Heart left ventricle (tissue), 16 donors: Measurements from ENCODE around the gene ATF4. TPM values are rescaled to one million over a fixed set of nuclear protein-coding genes. Genes with fewer than 3 reads are reported as not detected.

Experiments used
- ATAC-seq, 4 donors: fragments of 200-7000 bp; cut with Tn5 transposase; one replicate each; pipeline ENCODE4 v1.9.1; 2020 to 2022; ENCODE audit warnings: moderate library complexity in 4 of 4, mild to moderate bottlenecking in 3 of 4, moderate number of reproducible peaks in 1 of 4
- DNase-seq, 5 donors: peaks; one replicate each; pipeline ENCODE4 v3.0.0-alpha.2; 2020
- H3K27ac ChIP-seq, 12 donors: fragments of 200-600 bp; sonication (generic) in 4 of 12; one replicate each; pipeline versions ENCODE4 v1.5.0 to v1.8.0; 2016 to 2022; ENCODE audit warnings: mild to moderate bottlenecking in 2 of 12
- H3K27me3 ChIP-seq, 9 donors: fragments of 200-600 bp; sonication (generic) in 2 of 9; one replicate each; pipeline versions ENCODE4 v1.5.1 to v1.8.0; 2016 to 2022; ENCODE audit warnings: mild to moderate bottlenecking in 3 of 9
- H3K36me3 ChIP-seq, 9 donors: fragments of 200-600 bp; sonication (generic) in 2 of 9; one replicate each; pipeline versions ENCODE4 v1.5.0 to v1.8.0; 2018 to 2022; ENCODE audit warnings: mild to moderate bottlenecking in 2 of 9
- H3K4me1 ChIP-seq, 12 donors: fragments of 200-600 bp; sonication (generic) in 4 of 12; one replicate each; pipeline versions ENCODE4 v1.5.0 to v1.8.0; 2016 to 2022; ENCODE audit warnings: mild to moderate bottlenecking in 3 of 12
- H3K4me3 ChIP-seq, 12 donors: fragments of 200-600 bp; sonication (generic) in 4 of 12; one replicate each; pipeline versions ENCODE4 v1.5.0 to v1.8.0; 2017 to 2022; ENCODE audit warnings: mild to moderate bottlenecking in 9 of 12, moderate library complexity in 4 of 12
- H3K9me3 ChIP-seq, 12 donors: fragments of 200-600 bp; sonication (generic) in 4 of 12; one replicate each; pipeline versions ENCODE4 v1.5.0 to v1.8.0; 2016 to 2022; ENCODE audit warnings: mild to moderate bottlenecking in 1 of 12
- CTCF ChIP-seq, 12 donors: fragments of 200-600 bp; sonication (generic) in 4 of 12; IDR thresholded peaks; one replicate each; pipeline versions ENCODE4 v1.5.0 to v1.8.0; 2018 to 2022; ENCODE audit warnings: antibody characterized with exemption in 12 of 12, mild to moderate bottlenecking in 5 of 12
- POLR2A ChIP-seq, 2 donors: fragments of 450-650 bp; IDR thresholded peaks; one replicate each; pipeline ENCODE4 v1.6.1; 2017; ENCODE audit warnings: antibody characterized with exemption in 2 of 2, mild to moderate bottlenecking in 2 of 2, moderate library complexity in 2 of 2
- WGBS, 4 donors: extraction: QIAGEN DNeasy Blood & Tissue Kit in 2 of 4; methylation state at CpG; one replicate each; pipeline versions ENCODE4 v1.1.5 to v1.1.7; 2013 to 2018; 5-methylcytosine and 5-hydroxymethylcytosine counted together
- intact Hi-C, 10 donors: fragments of 100-400 bp; cut with DNase I; formaldehyde crosslinking; loops; one replicate each; pipeline versions ENCODE4 v1.11.1 to v1.14.2; 2022
- polyA plus RNA-seq, 2 donors: library from polyadenylated mRNA; stranded (reverse); fragments of 200-250 nt; gene quantifications; one replicate each; pipeline ENCODE4 v1.2.3, GENCODE V29; 2013
- total RNA-seq, 9 donors: library from RNA; depleted of rRNA in 2 of 9; stranded (reverse); fragments of >200 nt in 2 of 9; fragmentation: NEBNext Ultra II Directional in 3 of 9; extraction: Animal tissue kit (Norgen Biotek cat#: 25700) in 3 of 9; gene quantifications; one replicate each; pipeline versions ENCODE4 v1.1.0 to v1.2.4, GENCODE V29; 2016 to 2023
- donor health status: ischemic (EF 13 %, LVEDD 7.1; RV severe dilation, severe dysfunction).
- donor health status: healthy with polysubstance abuse.
- donor health status: DM: no; HTN: yes; CAD: no.
- donor health status: DM: no; HTN: no; CAD: no.
- donor health status: ischemic (EF 25% LVEDD 6.9; RV normal size, moderate dysfunction).
- donor health status: ischemic (EF 25% LVEDD 5.7; RV mildly dilated, moderate dysfunction).
- donor health status: healthy.
- donor health status: DM: yes; HTN: yes; CAD: no.
- donor health status: ischemic (EF 35%, LVEDD 5.7; RV mildly dilated, moderate dysfunction).
- donor health status: nonischemic (EF 11% LVEDD 7.7; RV severe dilation, severe dysfunction).
- donor health status: DM: yes; HTN: yes; CAD: no.
- donor health status: PGD.
- donor health status: ischemic (EF 29% LVEDD 5.4; RV normal size, mild dysfunction).
- donor health status: nonischemic (EF 23%, LVEDD 6.1; RV moderate dilation, normal function).

Gene ATF4
- total and polyA plus RNA-seq, 11 donors, result 117 to 458 (median 176) TPM

GRCh38 chr22:39492186-39492585, 28.2 kb upstream of the ATF4 start:
- no peak for DNase-seq

GRCh38 chr22:39493759-39494158, 26.6 kb upstream of the ATF4 start:
- DNase-seq (no peak), ATAC-seq (no peak)
- WGBS, 4 donors, result 47 to 75% (median 68%) methylated on average over 4 of the region's 4 CpGs
- H3K9me3 ChIP-seq, result no peaks in the 10 kb centered on the region
- peaks cover 0 to 57% (median 17%) of the 10 kb centered on the region in 12 donors for H3K4me1 ChIP-seq
- no peak for TF ChIP-seq POLR2A (IDR thresholded peaks at IDR 0.05)
- TF ChIP-seq CTCF (IDR thresholded peaks at IDR 0.05), result no peak
- no peaks in the 10 kb centered on the region for H3K27me3 ChIP-seq
- no peak overlapping the region for H3K4me3 ChIP-seq
- H3K36me3 ChIP-seq, result peaks cover 0 to under 1% (median 0%) of the 10 kb centered on the region in 9 donors
- intact Hi-C loops, result loop anchor here in 7 of 10 donors (2.0 to 5.0 kb wide), 2 partner anchors 34 to 35 kb away; no protein-coding TSS in a partner anchor
- H3K27ac ChIP-seq, result no peak overlapping the region

More at GRCh38 chr22:39492186-39492585, 28.2 kb upstream of the ATF4 start:
- Histone ChIP-seq H3K27me3 (no peaks in the 10 kb centered on the region), H3K4me1 (peaks cover 0 to 47% (median 8%) of the 10 kb centered on the region in 12 donors), H3K9me3 (no peaks in the 10 kb centered on the region), H3K36me3 (peaks cover 0 to 9% (median 0%) of the 10 kb centered on the region in 9 donors), H3K27ac (no peak overlapping the region), H3K4me3 (no peak overlapping the region)
- intact Hi-C loops, result loop anchor here in 5 of 10 donors (5.0 kb wide), 1 partner anchor 35 kb away; no protein-coding TSS in a partner anchor
- TF ChIP-seq CTCF (IDR thresholded peaks at IDR 0.05) (no peak), POLR2A (IDR thresholded peaks at IDR 0.05) (no peak)
- no peak for ATAC-seq
- 75 to 87% (median 78%) methylated on average over 3 of the region's 3 CpGs for WGBS, 4 donors

- DNase-seq (no peak), ATAC-seq (no peak)
- no peak overlapping the region for H3K4me3 ChIP-seq
- peaks cover 0 to 52% (median 20%) of the 10 kb centered on the region in 12 donors for H3K4me1 ChIP-seq
- intact Hi-C loops, result loop anchor here in 7 of 10 donors (2.0 to 5.0 kb wide), 2 partner anchors 33 to 34 kb away; no protein-coding TSS in a partner anchor
- TF ChIP-seq CTCF (IDR thresholded peaks at IDR 0.05) (no peak), POLR2A (IDR thresholded peaks at IDR 0.05) (no peak)
- 76 to 82% (median 79%) methylated on average over 10 of the region's 10 CpGs for WGBS, 4 donors
- peak overlapping the region in 1 of 12 donors; percentile 21 for H3K27ac ChIP-seq
- no peaks in the 10 kb centered on the region for H3K9me3 ChIP-seq
- no peaks in the 10 kb centered on the region for H3K36me3 ChIP-seq
- H3K27me3 ChIP-seq, result no peaks in the 10 kb centered on the region
Observed at GRCh38 chr22:39494471-39495120, 25.8 kb upstream of the ATF4 start.

GRCh38 chr22:39496131-39496838, 24.1 kb upstream of the ATF4 start:
- DNase-seq (peak; percentile 77 to 88 (median 82)), ATAC-seq (peak in 3 of 4 donors; percentile 72 to 77 (median 74))
- intact Hi-C loops, result loop anchor here in 2 of 10 donors (2.0 kb wide), 2 partner anchors 19 to 33 kb away; no protein-coding TSS in a partner anchor
- TF ChIP-seq POLR2A (IDR thresholded peaks at IDR 0.05) (no peak), CTCF (IDR thresholded peaks at IDR 0.05) (peak; percentile 66 to 88 (median 78))
- peaks cover 5 to 59% (median 26%) of the 10 kb centered on the region in 12 donors for H3K4me1 ChIP-seq
- H3K36me3 ChIP-seq, result no peaks in the 10 kb centered on the region
- H3K27ac ChIP-seq, result peak overlapping the region in 6 of 12 donors; percentile 21 to 47 (median 28)
- H3K27me3 ChIP-seq, result no peaks in the 10 kb centered on the region
- H3K4me3 ChIP-seq, result no peak overlapping the region
- WGBS, 4 donors, result 37 to 43% (median 39%) methylated on average over 12 to 13 of the region's 13 CpGs
- no peaks in the 10 kb centered on the region for H3K9me3 ChIP-seq
